ENCODE results near the gene FRA10AC1.

FRA10AC1 gene, protein sequence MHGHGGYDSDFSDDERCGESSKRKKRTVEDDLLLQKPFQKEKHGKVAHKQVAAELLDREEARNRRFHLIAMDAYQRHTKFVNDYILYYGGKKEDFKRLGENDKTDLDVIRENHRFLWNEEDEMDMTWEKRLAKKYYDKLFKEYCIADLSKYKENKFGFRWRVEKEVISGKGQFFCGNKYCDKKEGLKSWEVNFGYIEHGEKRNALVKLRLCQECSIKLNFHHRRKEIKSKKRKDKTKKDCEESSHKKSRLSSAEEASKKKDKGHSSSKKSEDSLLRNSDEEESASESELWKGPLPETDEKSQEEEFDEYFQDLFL

DNA sequence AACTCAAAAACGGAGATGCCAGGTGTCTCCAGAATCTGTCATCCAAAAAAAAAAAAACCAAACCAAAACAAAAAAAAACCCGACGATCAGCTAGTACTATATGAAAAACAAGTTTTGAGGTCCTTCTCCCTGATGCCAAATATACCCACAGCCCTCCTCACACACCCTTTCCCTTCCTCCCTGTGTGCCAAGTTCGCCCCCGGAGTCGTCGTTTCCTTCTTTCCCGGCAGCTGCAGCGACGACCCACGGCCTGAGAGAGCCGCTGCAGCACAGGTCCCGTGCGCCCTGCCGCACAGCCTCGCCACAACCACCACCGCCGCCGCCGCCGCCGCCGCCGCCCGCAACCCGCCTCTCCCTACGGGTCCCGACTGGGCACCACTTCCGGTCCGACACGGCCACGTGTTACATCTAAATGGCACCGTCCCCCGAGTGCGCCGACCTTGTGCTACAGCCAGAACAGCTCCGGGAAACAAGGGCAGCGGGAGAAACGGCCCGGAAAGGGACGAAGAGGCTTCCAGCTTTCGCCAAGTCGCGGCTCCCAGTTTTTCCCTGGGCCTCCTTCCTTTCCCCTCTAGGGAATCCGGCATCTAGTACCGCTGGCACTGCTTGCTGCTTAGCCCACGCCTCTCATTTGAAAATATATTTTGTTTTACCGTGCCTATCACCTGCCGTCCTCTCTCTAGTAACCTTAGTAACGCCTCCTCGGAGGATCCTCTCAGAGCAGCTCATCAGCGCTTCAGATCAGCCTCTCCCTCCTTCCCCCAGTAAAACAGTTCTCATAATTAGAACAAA lies at the start of gene FRA10AC1:
Gene FRA10AC1, minus strand, starts transcription at position 383 of the 792 bp plus-strand sequence. CDS start 2,486 bp downstream, outside the sequence.
- no peak for FAIRE-seq

DNA sequence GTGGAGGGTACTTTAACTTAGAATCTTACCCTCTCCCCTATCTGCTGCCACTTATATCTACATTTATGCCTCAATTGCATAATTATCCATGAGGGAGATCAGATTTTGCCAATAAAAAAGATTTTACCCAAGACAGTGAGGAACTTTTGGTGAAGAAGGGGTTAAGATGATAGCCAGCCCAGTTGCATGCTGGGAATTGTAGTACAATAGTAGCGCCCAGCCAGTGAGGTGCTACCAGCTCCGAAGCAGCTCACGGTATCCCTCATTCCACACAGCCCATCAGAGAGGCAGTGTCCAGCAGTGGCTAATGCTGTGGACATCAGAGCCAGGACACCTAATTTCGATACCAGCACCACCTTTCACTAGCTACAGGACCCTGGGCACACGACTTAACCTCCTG lies 49.4 kb upstream of the FRA10AC1 start:
- no peak for FAIRE-seq

- FAIRE-seq = no peak
Observed at GRCh38 chr10:93751124-93751523, 48.7 kb upstream of the FRA10AC1 start.

GRCh38 chr10:93749218-93749799 lies 46.9 kb upstream of the FRA10AC1 start:
- FAIRE-seq = no peak

GRCh38 chr10:93746844-93747284 lies 44.5 kb upstream of the FRA10AC1 start:
- FAIRE-seq = no peak

- FAIRE-seq = no peak
Observed at GRCh38 chr10:93745408-93746065, 43.1 kb upstream of the FRA10AC1 start.

GRCh38 chr10:93742633-93743349 lies 40.4 kb upstream of the FRA10AC1 start:
- no peak for FAIRE-seq

GRCh38 chr10:93741367-93741766 lies 39.0 kb upstream of the FRA10AC1 start:
- no peak for FAIRE-seq

DNA sequence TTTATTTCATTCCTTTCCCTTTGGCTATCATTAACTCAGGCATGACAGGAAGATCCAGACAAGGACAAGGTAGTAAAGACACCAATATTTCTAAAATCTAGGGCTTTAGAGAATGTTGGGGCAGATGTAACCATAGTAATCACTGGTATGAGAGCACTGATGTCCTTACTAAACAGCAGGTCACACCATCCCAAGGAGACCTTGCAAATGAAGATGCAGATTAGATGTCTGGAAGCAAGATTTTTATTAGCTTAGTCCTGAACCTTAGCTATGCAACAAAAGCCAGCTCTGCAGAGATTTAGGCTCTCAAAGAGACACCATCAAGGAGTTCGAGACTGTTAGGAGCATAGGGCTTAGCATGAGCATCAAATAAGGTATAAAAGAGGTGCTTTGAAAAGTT lies 23.6 kb upstream of the FRA10AC1 start:
- FAIRE-seq = no peak

DNA sequence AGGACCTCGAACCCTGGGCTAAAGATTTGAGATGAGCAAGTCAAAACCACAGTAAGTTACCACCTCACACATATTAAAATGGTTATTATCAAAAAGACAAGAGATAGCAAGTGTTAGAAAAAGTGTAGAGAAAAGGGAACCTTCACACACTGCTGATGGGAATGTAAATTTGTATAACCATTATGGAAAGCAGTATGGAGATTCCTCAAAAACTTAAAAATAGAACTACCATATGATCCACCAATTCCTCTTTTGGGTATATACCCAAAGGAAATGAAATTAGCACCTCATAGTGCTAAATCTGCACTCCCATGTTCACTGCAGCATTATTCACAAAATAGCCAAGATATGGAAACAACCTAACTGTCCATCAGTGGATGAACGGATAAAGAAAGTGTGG lies 20.8 kb upstream of the FRA10AC1 start:
- no peak for FAIRE-seq

GRCh38 chr10:93722550-93722949 lies 20.2 kb upstream of the FRA10AC1 start:
- FAIRE-seq = no peak

- no peak for FAIRE-seq
Observed at GRCh38 chr10:93719901-93720300, 17.5 kb upstream of the FRA10AC1 start.

DNA sequence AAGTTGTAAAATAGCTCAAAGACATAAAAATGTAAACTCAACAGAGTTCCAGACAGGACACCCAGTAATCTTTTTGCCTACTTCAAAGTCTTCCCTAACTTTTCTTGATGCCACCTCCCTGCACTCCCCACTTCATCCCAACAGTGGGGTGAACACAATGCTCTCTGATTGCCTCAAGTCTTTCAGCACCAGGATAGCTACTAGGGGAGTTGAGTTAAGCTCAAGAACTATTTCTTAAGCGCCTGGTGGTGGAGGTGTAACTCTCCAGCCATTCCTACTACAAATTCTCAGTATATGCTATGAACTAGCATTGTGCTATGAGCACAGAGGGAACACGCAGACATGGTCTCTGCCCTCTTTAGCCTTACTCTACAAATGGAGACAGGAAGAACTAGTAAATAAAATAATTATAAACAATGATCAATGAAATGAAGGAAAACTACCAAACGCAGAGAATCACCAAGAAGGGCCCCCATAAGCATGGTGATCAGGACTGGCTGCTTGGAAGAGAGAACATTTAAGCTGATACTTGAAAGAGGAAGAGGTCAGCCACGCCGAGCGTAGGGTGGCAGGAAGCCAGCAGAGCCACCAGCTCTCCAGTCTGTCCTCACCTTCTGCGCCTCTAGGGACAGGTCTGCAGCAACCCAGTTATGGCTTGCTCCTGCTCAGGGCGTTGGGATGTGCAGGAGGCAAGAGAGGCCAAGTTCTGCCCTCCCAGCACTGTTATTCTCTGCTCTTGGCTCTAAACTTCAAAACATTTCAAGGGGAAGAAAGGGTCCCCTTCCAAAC lies 16.7 kb upstream of the FRA10AC1 start:
- FAIRE-seq = no peak

DNA sequence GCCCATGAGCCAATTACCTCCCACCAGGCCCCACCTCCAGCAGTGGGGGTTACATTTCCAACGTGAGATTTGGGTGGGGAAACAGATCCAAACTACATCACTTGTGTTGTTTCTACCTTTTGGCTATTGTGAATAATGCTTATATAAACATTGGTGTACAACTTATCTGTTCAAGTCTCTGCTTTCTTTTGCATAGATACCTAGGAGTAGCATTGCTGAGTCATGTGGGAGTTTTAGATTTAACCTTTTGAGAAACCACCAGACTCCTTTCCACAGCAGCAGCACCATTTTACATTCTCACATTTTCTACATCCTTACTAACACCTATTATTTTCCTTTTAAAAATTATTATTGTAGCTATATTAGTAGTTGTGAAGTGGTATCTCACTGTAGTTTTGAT lies 14.4 kb upstream of the FRA10AC1 start:
- FAIRE-seq = no peak

- FAIRE-seq = no peak
Observed at GRCh38 chr10:93715345-93715744, 13.0 kb upstream of the FRA10AC1 start.

DNA sequence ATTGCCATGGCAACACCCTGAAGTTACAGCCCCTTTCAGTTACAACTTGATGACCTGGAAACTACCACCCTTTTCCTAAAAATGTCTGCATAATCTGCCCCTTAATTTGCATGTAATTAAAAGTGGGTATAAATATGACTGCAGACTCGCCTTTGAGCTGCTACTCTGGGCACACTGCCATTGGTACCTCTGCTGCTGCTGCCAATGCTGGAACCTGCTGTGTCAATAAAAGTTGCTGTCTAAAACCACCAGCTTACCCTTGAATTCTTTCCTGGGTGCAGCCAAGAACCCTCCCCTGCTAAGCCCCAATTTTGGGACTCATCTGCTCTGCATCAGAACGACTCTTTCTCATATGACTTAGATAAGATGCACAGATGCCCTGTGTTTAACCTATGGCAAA lies 10.2 kb upstream of the FRA10AC1 start:
- FAIRE-seq = no peak

- no peak for FAIRE-seq
Observed at GRCh38 chr10:93711891-93712290, 9.5 kb upstream of the FRA10AC1 start.

DNA sequence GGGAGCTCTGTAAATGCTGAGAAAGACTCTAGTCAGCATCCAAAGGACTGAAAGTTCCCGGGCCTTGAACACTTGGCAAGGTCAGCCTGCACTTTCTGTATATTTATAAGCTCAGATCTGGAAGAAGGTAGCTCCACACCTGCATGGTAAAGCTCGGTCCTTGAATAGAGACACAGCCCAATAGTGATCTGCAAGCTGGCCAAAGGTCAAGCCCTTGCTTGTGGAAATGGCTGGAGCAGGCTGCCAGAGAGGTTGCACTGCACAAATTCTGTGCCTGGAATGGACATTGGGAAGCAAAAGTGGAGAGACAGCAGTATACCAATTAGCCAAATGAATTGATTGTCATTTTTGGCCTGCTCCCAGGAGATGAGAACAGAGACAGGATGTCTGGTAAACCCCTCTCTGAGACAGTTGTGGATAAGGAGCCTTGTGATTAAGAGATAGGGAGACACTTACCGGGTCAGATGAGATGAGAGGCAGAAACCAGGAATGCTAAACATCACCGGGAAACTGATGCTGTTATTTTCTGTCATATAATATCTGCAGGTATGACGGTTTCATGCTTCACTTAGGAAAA lies 8.0 kb upstream of the FRA10AC1 start:
- no peak for FAIRE-seq

DNA sequence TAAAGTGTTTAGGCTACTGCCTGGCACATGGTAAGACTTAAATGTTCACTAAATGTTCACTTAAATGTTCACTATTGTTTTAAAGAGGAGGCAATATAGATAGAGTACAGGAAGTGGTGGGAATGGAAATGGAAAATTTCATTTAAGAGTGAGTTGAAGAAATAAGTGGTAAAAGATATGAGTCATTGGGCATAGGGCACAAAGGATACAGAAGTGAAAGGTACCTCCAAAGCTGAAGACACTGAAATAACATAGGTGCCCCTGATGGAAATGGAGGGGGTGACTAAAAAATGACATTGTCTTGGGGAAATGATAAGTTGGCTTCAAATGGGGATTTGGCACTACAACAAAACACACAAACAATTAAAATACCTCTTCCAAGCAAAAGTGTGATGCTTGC lies 5.2 kb upstream of the FRA10AC1 start:
- no peak for FAIRE-seq

- FAIRE-seq = no peak
Observed at GRCh38 chr10:93704451-93704850, 2.1 kb upstream of the FRA10AC1 start.

DNA sequence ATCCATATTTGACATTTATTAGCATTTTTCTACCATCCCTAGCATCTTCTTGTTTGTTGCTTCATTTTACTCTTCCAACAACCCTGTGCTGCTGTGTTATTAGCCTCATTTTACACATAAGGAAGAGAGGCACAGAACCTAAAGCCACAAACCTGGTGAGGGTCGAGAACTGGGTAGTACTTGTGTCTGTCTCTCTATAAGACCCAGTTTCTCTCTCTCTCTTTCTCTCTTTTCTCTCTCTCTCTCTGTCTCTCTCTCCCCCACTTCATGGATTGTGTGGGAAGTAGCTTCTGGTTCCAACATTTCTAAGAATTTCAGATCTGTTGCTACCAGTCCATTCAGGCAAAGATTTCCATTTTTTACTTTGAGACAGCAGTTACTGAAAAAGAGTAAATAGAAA lies 1.4 kb upstream of the FRA10AC1 start:
- no peak for FAIRE-seq
